Measurements from ENCODE around the gene RPA3.

RPA3 gene

DNA sequence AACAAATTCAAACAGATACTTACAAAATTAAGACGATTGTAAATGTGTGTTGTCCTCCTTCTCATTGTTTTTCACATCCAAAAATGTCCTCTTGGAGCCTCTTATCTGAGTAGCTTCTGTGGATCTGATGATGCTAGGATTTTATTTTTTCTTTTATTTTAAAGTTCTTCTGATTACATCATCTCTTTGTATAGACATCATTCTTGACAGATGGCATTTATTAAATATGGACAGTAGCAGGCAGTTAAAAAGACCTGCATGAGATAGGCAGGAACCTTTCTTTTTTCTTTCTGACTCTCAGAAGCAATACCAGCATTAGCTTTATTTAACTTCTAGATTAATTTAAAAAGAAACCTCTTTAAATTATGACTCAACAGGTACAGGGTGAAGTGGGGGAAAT is at the start of gene RPA3:
Gene RPA3, minus strand, starts transcription at position 116 of the 400 bp plus-strand sequence. CDS start 78,189 bp downstream, outside the sequence.
- DNase-seq, result no peak

- DNase-seq, result no peak
These were observed 48.3 kb upstream of the RPA3 start for GRCh38 chr7:7766671-7767070.

- no peak for DNase-seq
These were observed 47.0 kb upstream of the RPA3 start for GRCh38 chr7:7765422-7765821.

DNA sequence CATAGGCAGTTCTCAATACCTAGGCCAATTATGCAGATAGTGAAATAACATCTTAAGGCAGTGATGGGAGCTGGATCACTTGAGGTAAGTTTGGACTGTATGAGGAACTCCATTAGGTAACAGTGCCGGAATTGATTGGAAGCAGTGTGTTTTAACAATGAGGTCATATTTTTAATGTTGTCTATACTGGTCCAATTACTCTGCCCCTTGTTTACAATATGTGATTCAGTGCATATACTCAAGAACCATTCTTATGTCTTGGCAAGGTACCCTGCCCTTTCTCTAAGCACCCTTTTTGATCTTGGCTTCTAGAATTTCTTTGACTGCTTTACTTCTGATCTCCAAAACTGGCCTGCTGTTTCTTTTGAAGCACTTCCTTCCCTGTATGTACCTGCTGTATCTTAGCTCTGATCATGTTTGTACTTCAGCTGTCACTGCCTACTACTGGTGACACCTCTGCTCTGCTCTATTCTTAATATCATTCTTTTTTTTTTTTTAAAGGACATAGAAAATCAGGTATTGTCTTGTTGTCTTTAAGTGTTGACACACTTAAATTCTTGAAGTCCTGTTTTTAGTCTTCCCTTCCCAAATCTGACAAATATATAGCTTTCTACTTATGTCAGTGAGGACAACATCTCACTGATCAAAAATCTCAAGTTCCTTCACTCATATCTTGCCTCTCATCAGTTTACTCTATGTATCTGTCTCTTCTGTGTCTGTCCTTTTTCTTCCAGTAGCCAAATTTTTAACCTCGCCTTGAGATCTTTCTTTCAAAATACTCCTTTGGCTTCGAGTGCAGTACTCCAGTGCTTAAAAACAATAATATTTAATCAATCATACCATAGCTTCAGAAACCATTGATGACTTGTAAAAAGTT is 46.4 kb upstream of the RPA3 start:
- peak; percentile 28 for DNase-seq

GRCh38 chr7:7761974-7762779 is 43.8 kb upstream of the RPA3 start:
- no peak for DNase-seq

DNA sequence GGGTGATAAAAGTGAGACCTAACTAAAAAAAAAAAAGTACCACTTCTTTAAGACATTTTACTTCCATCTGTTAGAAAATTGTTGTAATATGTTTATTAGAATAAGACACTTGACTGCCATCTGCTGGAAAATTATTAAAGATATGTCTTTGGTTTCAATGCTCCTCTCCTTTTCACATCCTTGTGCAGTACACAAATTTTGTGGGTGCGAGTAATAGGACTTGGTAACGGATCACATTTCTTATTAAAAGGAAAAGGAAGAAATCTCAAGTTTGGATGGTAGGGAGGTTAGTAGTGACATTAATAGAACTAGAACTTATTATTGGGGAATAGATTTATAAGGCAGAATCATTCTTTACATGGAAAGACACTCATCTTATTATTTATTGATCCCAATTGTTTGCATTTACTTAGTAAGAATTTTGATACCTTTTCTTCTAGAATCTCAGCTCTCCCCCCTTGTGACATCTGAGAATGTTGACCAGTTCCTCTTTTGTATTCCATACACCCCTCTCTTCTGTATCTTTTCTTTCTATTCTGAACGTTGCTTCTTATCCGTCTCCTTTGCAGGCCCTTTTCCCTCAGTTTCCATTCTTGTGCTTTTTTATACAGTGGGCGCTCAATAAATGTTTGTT is 43.0 kb upstream of the RPA3 start:
- DNase-seq, result peak; percentile 22

- DNase-seq, result no peak
These were observed 39.2 kb upstream of the RPA3 start for GRCh38 chr7:7757576-7757975.

DNA sequence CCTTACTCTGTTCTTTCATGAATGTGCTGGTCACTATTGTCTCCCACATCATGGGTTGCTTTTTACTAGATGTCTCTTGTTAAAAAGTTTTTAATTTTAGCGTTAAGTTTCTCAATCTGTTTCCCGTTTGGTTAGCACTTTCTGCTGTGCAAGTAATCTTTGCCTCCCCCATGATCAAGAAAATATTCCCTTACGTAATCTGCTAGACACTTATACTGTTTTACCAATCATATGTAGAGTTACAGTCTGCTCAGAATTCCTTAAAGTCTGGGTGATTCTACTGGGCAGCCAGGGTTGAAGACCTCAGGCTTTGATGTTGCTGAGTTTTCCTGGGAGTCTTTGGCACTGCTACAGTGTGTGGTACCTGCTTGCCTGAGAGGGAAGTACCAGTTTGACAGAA is 38.2 kb upstream of the RPA3 start:
- no peak for DNase-seq

GRCh38 chr7:7751243-7752092 is 33.1 kb upstream of the RPA3 start:
- DNase-seq, result no peak

GRCh38 chr7:7750571-7751242 is 32.3 kb upstream of the RPA3 start:
- no peak for DNase-seq

- peak; percentile 80 for DNase-seq
These were observed 28.1 kb upstream of the RPA3 start for GRCh38 chr7:7746458-7746857.

DNA sequence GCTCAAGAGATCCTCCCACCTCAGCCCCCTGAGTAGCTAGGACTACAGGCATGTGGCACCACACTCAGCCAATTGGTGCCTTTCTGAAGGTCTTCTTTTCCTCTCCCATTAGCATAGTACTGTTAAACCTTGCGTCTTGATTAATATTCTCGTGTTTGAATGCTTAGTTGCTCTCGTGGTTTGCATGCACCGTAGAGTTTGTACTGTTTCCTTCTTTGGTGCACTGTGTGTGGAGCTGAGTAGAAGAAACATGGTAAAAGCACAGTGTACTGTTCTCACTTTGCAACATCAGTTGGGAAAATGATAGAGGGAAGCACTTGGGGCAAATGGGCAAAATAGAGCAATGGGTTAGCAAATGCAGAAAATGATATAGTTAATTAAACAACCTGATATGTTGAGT is 27.6 kb upstream of the RPA3 start:
- DNase-seq, result no peak

DNA sequence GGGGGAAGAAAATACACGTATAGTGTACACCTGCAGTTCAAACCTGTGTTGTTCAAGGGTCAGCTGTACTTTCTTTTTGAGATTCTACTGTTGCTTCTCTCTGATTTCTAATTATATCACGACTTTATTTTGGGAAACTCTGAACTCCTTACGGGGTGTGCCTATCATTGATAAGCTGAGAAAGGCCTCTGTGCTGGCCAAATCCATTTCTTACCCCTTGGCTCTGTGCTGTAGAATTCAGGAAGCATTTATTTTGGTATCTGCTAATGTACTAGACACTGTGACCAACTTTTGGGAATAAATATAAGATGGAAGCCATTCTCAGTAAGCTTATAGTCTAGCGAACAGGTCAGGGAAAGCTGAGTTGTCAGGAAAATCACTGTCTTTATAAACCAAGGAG is 26.9 kb upstream of the RPA3 start:
- DNase-seq, result no peak

DNA sequence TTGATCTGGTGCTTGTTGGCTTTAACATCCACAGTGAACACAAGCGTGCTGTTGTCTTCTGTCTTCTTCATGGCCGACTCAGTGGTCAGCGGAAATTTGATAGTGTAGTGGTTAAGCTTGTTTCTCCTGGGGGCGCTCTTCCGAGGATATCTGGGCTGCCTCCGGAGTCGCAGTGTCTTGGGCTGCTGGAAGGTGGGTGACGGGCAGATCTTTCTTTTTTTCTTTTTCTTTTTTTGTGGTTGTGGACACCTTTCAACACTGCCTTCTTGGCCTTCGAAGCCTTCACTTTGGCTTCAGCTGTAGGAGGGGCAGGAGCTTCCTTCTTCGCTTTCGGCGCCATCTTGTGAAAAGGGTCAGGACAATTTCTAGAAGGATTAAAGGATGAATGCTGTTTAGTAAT is 23.8 kb upstream of the RPA3 start:
- DNase-seq, result no peak

DNA sequence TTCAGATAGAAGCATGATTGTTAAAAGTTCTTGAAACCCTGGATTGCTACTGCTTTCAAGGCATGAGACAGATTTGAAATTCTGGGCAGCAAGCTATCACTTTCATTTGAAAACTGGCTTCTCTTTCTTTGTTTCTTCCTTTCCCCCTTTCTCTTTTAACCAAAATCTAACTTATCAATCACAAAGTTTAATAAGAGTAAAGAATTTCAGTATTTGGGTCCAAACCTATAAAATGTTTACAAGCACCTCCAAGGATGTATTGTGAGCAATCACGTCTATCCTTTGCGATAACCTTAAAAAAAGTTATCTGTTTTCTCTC is 21.6 kb upstream of the RPA3 start:
- DNase-seq, result no peak

DNA sequence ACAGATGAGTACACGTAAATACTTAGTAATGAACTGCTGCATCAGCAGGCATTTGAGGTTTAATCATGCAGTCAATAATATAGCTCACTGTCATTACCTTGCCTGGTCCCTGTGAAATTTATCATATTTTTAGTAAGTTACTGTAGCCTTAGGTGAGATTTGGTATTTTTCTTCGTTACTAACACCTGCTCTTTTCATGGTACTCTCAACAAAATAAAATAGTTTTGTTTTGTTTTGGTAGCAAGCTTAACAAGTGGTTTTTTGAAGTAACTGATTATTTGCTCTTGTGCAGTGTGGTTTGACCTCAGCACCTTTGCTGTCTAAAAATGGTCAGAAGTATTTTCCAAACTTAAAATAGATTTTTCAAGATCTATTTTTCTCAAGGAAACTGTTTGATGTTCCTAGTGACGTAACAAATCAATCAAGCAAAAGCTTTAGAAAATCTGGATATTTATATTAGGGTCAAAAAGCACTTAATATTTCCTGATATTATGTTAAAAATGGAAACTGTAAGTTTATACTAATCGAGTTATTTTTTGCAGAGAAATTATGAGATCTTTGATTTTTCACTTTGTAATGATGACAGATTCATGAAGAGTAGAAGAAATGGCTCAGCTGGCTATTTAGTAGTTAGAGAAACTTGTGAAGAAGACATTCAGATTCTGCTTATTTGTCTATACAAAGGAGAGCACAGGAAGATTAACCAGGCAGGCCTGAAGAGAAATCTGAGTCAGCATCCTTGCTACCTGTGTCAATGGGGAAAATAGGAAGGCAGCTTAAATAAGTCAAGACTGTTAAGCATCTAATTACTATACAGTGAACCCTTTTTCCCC is 21.0 kb upstream of the RPA3 start:
- DNase-seq, result no peak

- DNase-seq, result peak; percentile 12
These were observed 20.2 kb upstream of the RPA3 start for GRCh38 chr7:7738622-7739021.

GRCh38 chr7:7738177-7738576 is 19.8 kb upstream of the RPA3 start:
- no peak for DNase-seq

GRCh38 chr7:7737674-7738073 is 19.3 kb upstream of the RPA3 start:
- no peak for DNase-seq

DNA sequence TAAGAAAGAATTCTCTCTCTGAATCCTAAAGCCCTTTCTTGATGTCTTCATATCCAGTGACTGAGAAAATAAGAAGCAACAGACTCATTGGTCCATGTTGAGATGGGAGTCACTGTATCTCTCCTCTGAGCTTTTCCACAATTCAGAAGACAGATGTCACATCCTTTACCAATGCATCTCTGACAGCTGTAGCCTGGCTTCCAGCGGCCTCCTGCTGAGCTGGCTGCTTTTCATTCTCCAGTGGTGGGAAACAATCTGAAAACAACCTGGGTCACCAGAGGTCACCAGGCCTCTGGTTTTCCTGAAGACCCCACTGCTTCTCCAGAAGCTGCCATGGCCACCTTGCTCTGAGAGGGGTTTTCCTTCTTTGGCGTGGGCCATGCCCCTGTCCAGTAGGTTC is 18.3 kb upstream of the RPA3 start:
- DNase-seq, result no peak

GRCh38 chr7:7732621-7733281 is 14.3 kb upstream of the RPA3 start:
- no peak for DNase-seq
